Activated gamma-delta T cell treated with Interleukin-2 at 50 U/mL for 16 hours (primary cell): Measurements from ENCODE around the gene AUTS2.

Source experiments
- DNase-seq: peaks from one replicate; pipeline ENCODE4 v3.0.0-alpha.2; 2020

AUTS2 gene

GRCh38 chr7:70374772-70375533 lies 776.7 kb downstream of the AUTS2 start:
- DNase-seq, result no peak

DNA sequence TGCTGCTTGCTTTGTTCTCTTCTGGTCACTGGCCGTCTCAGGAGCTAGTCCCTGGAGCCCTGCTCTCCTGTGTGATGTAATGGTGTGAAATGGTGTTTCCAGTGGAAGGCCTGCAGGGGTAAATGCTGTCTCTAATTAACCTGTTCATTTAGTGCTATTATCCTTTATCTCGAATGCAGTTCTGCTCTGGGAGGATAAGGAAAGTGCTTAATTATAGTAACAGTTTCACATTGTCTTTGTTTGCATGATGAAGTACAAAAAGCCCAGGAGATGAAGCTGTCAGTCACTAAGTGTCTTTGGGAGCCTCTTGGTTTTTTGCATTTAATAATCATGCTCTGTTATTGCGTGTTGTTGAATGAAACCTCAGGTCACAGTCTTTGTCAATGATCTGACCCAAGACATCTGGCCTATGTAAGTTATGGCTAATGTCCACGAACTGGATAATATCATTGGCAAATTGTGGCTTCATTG lies 778.3 kb downstream of the AUTS2 start:
- DNase-seq, result no peak

DNA sequence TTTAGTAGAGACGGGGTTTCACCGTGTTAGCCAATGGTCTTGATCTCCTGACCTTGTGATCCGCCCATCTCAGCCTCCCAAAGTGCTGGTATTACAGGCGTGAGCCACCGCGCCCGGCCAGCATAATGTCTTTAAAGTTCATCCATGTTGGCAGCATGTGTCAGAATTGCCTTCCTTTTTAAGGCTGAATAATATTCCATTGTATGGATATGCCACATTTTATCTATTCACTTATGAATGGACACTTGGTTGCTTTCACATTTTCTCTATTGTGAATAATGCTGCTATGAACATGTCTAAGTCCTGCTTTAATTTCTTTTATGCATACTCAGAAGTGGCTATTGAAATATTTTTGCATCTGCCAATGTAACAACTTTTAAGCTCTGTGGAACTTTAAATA lies 779.7 kb downstream of the AUTS2 start:
- no peak for DNase-seq

DNA sequence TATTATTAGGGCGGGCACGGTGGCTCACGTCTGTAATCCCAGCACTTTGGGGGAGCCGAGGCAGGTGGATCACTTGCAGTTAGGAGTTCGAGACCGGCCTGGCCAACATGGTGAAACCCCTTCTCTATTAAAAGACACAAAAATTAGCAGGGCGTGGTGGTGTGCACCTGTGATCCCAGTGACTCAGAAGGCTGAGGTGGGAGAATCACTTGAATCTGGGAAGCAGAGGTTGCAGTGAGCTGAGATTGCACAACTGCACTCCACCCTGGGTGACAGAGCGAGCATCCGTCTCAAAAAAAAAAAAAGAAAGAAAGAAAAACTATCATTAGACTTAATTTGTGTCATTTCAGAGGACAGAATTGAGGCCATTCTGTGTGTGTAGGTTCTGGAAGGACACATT lies 780.9 kb downstream of the AUTS2 start:
- DNase-seq, result no peak

GRCh38 chr7:70380421-70381015 lies 782.2 kb downstream of the AUTS2 start:
- DNase-seq, result no peak

DNA sequence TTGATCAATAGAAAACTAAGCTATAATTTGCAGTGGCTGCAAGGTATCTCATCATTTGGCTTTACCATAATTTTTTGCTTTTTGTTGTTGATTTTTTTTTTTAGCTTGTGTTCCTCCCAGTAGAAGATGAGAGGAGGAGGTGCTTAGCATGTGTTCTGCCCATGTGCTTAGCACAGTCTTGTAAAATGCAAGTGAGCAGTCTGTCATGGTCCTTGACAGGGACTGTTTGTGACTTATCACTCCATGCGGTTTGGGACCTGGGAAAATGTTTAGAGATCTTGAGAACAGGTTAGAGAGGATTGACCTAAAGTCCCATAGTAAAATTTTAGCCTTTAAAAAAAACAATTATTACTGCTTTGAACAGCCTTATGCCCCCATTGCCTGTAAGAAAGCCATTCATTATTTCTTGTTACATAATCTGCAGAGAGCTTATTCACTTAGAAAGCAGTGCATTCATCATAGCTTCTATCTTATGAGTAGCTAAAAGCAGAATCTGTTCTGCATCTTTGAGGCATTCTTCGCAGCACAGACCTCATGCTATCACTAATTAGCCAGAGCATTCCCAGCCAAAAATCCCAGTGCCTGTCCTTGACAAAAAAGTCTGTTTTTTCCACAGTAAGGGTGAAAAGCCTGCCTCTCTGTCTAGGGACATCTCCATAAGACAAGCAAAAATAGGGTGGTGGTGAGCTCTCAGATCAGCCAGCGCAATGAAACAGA lies 784.9 kb downstream of the AUTS2 start:
- DNase-seq, result no peak

- no peak for DNase-seq
These were observed 785.7 kb downstream of the AUTS2 start for GRCh38 chr7:70384024-70384423.

GRCh38 chr7:70384891-70385290 lies 786.6 kb downstream of the AUTS2 start:
- DNase-seq, result no peak

DNA sequence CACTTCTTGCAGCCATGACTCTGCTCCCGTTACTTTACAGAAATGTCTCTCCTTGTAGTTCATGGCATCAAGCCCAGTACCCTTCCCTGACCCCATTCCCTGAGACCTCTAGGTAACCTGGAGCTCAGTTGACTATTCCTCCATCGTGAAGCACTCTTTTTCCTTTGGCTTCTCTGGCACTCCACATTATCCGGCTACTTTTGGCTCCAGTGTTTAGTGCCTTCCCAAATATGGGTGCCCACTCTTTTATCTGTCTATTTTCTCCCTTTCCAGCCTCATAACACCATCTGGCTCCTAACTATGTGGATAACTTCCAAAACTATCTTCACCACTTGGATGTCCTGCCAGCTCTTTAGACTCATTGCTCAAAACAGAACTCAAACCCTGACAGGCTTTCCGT lies 788.9 kb downstream of the AUTS2 start:
- DNase-seq, result no peak

GRCh38 chr7:70389531-70390151 lies 791.4 kb downstream of the AUTS2 start:
- no peak for DNase-seq

GRCh38 chr7:70390251-70390650 lies 792.0 kb downstream of the AUTS2 start:
- DNase-seq, result no peak

DNA sequence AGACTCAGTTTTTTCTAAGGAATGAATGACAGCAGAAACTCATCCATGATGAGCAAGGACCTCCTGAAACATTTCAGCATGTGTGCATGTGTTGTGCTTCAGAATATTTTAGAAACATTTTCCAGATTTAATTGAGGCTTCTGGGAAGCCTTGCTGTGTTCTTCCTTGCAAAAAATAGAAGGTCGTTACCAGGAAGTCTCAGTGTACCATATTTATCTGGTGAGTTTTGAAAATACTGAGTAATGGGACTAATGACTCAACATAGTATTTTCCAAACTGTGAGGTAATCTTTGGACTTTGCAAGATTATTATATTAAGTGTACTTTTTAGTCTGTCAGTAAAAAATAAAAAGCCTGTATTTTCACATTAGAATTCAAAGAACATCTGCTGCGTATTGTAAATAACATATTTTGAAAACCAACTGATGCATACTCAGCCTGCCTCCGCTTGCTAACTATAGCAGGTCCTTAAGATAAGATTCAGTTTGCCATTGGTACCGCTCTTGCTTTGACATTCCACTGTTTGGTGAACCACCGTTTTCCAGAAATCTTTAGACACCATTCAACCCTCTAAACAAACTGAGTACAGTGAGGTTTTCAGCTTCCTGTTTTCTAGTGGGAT lies 794.1 kb downstream of the AUTS2 start:
- DNase-seq, result no peak

DNA sequence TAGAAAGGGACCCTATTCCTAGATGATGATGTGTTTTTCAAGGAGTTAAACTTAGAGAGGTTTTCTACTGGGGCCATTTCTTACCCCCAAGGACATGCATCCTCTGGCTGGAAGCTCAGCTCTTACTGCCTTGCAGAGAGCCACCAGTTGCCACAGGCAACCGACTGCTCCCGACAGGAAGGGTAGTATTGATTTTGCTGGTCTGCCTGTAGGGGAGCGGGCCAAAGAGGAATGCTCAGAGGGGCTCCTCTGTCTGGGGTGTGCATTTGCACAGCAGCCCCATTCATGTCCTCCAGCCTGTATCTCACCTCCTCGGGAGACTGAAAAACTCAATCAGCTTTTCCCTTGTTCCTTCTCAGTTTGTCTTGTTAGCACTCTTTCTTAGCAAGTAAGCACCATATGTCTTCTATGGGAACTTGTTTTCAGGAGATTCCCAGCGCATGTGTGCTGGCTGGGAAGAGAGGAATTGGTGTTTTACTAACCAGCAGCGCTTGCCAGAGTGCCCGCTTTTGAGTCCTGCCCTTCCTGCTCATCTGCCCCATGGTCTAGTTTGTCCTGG lies 794.7 kb downstream of the AUTS2 start:
- no peak for DNase-seq

DNA sequence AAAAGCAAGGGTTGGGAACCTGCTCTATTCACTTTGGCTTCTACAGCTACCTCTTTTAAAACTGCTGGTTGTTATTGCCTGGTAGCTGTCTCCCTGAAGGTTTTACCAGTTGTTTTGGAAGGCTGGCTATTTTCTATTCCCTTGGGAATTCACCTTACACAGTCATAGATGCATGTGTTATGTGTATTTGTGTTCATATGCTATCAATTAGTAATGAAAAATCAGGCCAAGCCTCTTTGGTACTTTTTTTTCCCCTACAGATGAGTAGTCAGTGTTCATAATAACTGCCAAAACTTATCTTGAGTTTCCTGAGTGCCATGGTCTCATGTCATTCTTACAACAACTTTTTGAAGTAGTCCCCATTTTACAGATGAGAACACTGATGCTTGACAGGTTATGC lies 795.7 kb downstream of the AUTS2 start:
- no peak for DNase-seq

- DNase-seq, result no peak
These were observed 802.6 kb downstream of the AUTS2 start for GRCh38 chr7:70400829-70401380.

- no peak for DNase-seq
These were observed 803.8 kb downstream of the AUTS2 start for GRCh38 chr7:70402069-70402468.

- no peak for DNase-seq
These were observed 807.0 kb downstream of the AUTS2 start for GRCh38 chr7:70405241-70405640.

GRCh38 chr7:70406186-70406949 lies 808.1 kb downstream of the AUTS2 start:
- DNase-seq, result no peak

- no peak for DNase-seq
These were observed 808.6 kb downstream of the AUTS2 start for GRCh38 chr7:70406950-70407209.

GRCh38 chr7:70408477-70408876 lies 810.2 kb downstream of the AUTS2 start:
- no peak for DNase-seq

DNA sequence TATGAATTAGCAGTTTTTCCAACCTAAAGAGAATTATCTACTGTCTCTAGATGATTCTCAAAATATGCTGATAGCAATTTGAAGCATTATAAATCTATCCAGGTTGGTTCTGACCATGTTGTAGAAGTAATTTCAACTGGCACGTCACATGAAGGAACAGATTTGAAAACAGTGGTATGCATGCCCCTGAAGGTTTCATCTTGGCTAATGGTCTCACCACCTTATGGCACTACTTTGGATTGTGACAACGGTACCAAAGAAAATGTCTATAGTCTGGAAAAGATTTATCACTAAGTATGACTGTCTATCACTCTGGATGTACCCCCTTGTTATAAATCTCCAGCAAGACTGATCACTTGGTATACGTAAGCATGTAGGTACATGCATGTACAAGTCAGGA lies 810.6 kb downstream of the AUTS2 start:
- DNase-seq, result no peak
